Left ventricle myocardium superior (tissue), 1 donor: ENCODE measurements around the gene PDE10A. TPM values are rescaled to one million over a fixed set of nuclear protein-coding genes. Genes with fewer than 3 reads are reported as not detected.
"Not testable (repeated sequence)": the region's sequence is repeated elsewhere in the genome, so short reads cannot be mapped to it uniquely, and the experiment has no call there.

Experiments used
- ATAC-seq: fragments of 200-7000 bp; cut with Tn5 transposase; one replicate; pipeline ENCODE4 v1.9.1; 2020; ENCODE audit warnings: mild to moderate bottlenecking, moderate library complexity
- DNase-seq: peaks from one replicate; pipeline ENCODE4 v3.0.0-alpha.2; 2020
- intact Hi-C: fragments of 100-400 bp; cut with micrococcal nuclease; formaldehyde crosslinking; loops from one replicate; pipeline ENCODE4 v1.11.0; 2022
- total RNA-seq: library from RNA; stranded (reverse); fragmentation: NEBNext Ultra II Directional; extraction: Animal tissue kit (Norgen Biotek cat#: 25700); gene quantifications from one replicate; pipeline ENCODE4 v1.2.1, GENCODE V29; 2021
- donor health status: DM: no; HTN: yes; CAD: no; lungs with severe emphysema.

Gene PDE10A
- total RNA-seq, 1 donor from 2014 or later = 9.3 TPM

DNA sequence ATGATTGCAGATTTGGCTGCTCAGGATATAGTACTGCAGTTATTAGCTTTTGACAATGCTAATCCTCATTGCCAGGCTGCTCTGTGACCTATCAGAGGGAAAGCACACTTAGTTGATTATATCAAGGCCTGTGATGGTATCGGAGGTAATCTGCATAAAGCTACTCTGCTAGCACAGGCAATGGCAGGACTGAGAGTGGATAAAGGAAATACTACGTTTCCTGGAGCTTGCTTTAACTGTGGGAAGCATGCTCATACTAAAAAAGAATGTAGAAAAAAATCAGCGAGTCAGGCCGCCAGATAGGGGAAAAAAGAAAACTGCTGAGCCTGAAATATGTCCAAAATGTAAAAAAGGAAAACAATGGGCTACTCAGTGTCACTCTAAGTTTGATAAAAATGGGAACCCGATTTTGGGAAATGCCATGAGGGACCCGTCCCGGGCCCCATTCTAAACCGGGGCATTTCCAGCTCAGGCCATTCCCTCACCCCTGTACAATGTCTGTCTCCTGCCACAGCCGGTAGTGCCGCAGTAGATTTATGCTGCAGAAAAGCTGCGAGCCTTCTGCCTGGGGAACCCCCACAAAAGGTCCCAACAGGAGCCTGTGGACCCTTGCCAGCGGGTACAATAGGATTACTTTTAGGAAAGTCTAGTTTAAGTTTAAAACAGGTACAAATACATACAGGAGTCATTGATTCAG is 203.3 kb downstream of the PDE10A start:
- intact Hi-C loops, ATAC-seq, DNase-seq: not testable (repeated sequence)

GRCh38 chr6:165458134-165458533 is 204.9 kb downstream of the PDE10A start:
- intact Hi-C loops = no loop called here
- DNase-seq = no peak
- no peak for ATAC-seq

DNA sequence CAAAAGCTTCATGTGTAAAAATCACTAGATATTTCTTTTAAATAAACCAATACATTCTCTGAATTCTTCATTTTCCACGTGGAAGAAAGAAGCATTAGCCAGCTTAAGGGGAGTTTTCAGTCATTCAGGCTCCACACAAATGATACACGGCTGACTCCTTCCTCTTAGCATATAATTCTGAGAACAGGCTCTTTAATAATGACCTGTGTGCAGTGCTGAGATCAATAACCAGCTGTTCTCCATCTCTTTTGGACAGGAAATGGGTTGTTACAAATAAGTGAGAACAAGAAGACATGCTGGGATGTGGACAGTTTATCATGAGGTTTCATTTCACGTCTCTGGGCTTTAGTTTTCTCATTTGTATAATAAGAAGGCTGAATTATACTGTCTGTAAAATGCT is 206.8 kb downstream of the PDE10A start:
- ATAC-seq = no peak
- no peak for DNase-seq
- intact Hi-C loops = no loop called here

GRCh38 chr6:165455488-165455887 is 207.6 kb downstream of the PDE10A start:
- intact Hi-C loops = no loop called here
- no peak for DNase-seq
- no peak for ATAC-seq

- no peak for ATAC-seq
- intact Hi-C loops = no loop called here
- no peak for DNase-seq
These were observed 209.6 kb downstream of the PDE10A start for GRCh38 chr6:165453395-165453794.

DNA sequence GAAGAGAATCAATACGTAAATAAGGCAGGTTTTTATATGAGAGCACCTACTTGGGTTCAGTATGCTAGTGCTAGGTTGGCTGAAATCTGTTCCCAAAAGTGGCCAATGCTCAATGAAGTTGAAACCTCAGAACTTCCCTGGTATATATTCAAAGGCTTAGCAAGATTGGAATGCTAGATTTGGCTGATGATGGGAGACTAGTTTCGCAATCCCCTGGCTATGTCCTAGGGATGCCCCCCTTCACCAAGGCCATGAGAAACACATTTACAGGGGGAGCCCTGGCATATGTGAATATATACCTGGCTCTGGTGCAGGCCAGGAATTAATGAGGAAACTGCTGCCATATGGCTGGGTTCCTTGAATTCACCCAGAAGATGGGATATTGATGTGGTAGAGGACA is 211.2 kb downstream of the PDE10A start:
- DNase-seq (no peak), ATAC-seq (no peak)
- intact Hi-C loops = no loop called here

GRCh38 chr6:165448210-165448609 is 214.8 kb downstream of the PDE10A start:
- ATAC-seq (no peak), DNase-seq (no peak)
- intact Hi-C loops = no loop called here

GRCh38 chr6:165447141-165447540 is 215.9 kb downstream of the PDE10A start:
- ATAC-seq (no peak), DNase-seq (no peak)
- intact Hi-C loops = no loop called here

DNA sequence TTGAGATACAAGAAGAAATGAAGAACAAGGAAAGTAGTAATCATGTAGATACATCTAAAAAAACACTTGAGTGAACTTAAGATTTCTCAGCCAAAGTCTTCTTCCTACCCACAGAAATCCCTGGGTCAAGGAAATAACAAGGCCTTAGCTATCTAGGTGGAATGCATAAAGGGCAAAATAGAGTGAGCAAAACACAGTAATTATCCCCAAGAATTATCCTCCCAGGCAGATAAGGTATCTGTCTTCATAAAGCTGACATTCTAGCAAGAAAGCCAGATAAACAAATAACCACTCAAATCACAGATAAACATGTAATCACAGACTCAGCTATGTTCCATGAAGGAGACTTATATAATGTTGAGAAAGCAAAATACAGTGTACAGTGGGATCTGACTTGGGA is 216.7 kb downstream of the PDE10A start:
- DNase-seq (no peak), ATAC-seq (no peak)
- intact Hi-C loops = no loop called here

GRCh38 chr6:165443462-165443861 is 219.6 kb downstream of the PDE10A start:
- ATAC-seq (no peak), DNase-seq (no peak)
- intact Hi-C loops = loop anchor here (5.0 kb wide), 1 partner anchor 409 kb away; no protein-coding TSS in a partner anchor

GRCh38 chr6:165441181-165441580 is 221.9 kb downstream of the PDE10A start:
- DNase-seq = no peak
- ATAC-seq = no peak
- intact Hi-C loops = loop anchor here (5.0 kb wide), 1 partner anchor 411 kb away; no protein-coding TSS in a partner anchor

GRCh38 chr6:165439928-165440554 is 223.0 kb downstream of the PDE10A start:
- ATAC-seq = peak; percentile 22
- no peak for DNase-seq
- intact Hi-C loops = loop anchor here (5.0 kb wide), 1 partner anchor 412 kb away; no protein-coding TSS in a partner anchor

GRCh38 chr6:165426892-165427291 is 236.1 kb downstream of the PDE10A start:
- intact Hi-C loops = no loop called here
- ATAC-seq = no peak
- DNase-seq = no peak

DNA sequence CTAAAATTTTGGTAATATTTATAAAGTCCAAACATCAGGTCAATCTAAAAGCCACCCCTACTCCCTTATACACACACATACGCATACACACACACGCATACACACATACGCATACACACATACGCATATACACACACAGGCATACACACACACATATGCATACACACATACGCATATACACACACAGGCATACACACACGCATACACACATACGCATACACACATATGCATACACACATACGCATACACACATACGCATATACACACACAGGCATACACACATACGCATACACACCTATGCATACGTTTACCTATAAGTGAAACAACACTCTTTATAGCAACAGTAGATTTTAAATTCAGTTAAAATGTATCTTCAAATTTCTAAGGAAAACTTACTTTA is 240.8 kb downstream of the PDE10A start:
- intact Hi-C loops = no loop called here
- DNase-seq (no peak), ATAC-seq (no peak)

DNA sequence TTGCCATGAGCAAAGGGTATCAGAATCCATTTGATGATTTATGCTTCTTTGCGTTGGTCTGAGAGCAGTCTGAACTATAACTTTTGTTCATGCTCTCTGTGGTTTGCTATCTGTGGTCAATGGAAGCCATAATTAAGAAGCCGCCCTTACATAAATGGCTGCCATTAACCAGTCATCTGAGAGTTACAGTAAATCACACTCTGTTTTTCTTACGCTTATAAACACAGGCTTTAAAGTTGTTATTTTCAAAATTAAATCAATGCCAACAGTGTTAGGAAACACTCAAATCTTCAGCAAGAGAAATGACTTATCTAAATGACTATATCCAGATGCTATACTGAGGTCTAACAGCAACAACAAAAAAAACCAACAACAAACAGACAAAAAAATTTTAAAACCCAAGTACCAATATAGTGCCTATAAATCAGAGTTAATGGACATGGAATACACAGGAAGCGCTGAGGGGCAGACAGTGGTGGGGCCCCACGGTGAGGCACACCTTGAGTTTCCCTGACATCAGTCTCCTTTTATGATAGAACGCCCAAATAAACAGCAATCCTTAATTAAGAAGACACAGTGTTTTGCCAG is 245.7 kb downstream of the PDE10A start:
- DNase-seq (no peak), ATAC-seq (no peak)
- intact Hi-C loops = no loop called here

DNA sequence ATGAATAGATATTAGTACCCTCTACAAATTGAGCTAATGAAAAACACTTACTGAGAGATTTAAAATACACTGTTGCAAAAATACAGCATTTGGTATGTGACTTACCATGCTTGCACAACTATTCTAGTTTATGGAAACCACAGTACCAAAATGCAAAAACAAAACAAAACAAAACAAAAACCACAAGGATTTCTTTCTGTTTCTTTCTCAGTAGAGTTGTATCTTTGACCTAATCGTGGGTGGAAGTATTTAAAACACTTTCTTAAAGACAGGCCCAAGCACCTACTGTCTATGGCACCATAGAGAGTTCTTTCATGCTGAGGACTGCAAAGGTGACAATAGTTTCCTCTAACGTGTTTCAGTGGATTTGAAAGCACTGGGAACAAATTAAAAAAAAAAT is 258.3 kb downstream of the PDE10A start:
- intact Hi-C loops = no loop called here
- no peak for DNase-seq
- no peak for ATAC-seq

- no peak for ATAC-seq
- DNase-seq = no peak
- intact Hi-C loops = no loop called here
These were observed 258.7 kb downstream of the PDE10A start for GRCh38 chr6:165404296-165404695.

- DNase-seq (no peak), ATAC-seq (no peak)
- intact Hi-C loops = no loop called here
These were observed 259.9 kb downstream of the PDE10A start for GRCh38 chr6:165403006-165403595.

DNA sequence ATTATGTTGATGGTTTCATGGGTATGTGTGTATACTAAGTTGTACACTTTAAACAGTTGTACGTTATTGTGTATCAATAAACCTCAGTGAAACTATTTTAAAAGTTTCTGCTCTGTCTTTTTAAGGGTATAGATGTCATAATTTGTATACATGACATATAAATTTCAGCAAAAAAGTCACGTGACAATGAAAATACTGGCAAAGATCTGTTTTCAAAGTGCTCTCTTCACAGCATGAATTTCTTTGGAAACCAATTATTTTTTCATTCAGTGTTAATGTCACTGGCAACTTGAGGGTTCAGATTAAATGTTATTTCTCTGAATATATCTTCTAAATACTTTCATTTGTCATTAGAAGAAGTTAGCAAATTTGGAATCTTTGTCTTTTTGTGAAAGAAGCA is 261.9 kb downstream of the PDE10A start:
- ATAC-seq (no peak), DNase-seq (no peak)
- intact Hi-C loops = no loop called here

- no peak for ATAC-seq
- no peak for DNase-seq
- intact Hi-C loops = no loop called here
These were observed 272.6 kb downstream of the PDE10A start for GRCh38 chr6:165390475-165390874.
